Measurements from ENCODE around the gene PCDHB16.
"Not testable (repeated sequence)": the region's sequence is repeated elsewhere in the genome, so short reads cannot be mapped to it uniquely, and the experiment has no call there.

Gene PCDHB16

DNA sequence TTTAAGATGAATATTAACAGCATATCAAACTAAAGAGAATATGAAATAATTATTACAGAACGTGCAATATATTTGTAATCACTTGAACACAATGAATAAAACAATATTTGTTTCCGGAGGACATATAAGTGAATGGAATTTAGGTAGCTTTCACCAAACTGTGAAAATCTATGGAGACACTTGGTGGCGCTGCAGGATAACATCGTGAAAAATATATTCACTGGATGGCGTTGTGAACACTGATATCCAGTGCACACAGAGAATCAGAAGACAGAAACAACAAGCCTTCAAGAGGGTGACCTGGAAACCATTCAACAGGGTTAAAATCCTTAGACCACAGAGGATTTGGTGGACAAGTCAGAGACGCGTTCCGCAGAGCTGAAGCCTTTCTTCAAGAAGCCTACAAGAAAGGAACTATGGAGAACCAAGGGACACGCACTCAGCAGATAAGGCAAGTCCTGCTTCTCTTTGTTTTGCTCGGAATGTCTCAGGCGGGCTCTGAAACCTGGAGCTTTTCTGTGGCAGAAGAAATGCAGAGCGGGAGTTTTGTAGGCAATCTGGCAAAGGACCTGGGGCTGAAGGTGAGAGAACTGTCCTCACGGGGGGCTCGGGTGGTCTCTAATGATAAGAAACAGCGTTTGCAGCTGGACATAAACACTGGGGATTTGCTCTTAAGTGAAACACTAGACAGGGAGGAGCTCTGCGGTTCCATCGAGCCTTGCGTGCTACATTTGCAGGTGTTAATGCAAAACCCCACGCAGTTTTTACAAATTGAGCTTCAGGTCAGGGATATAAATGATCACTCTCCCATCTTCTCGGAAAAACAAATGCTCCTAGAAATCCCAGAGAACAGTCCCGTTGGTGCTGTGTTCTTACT is 17.4 kb downstream of the PCDHB16 start, which contains the start of gene PCDHB11:
Gene PCDHB11, plus strand, starts transcription at position 269 of the 877 bp plus-strand sequence. Its CDS starts 148 bp downstream, at position 417.
- H3K27ac Mint-ChIP-seq, result peak within 1 kb of the TSS; percentile 20
- H3K4me3 Mint-ChIP-seq, result peak within 1 kb of the TSS; percentile 63
- H3K4me1 Mint-ChIP-seq, result no peaks in the 10 kb centered on the region
- H3K27me3 Mint-ChIP-seq (ENCODE audit: low read depth, poor library complexity), result peaks cover 4% of the 10 kb centered on the region
- H3K36me3 Mint-ChIP-seq (ENCODE audit: low read depth), result peaks cover 69% of the 10 kb centered on the region
- H3K9me3 Mint-ChIP-seq, result peaks cover 89% of the 10 kb centered on the region
- TF ChIP-seq, protein P1, sequence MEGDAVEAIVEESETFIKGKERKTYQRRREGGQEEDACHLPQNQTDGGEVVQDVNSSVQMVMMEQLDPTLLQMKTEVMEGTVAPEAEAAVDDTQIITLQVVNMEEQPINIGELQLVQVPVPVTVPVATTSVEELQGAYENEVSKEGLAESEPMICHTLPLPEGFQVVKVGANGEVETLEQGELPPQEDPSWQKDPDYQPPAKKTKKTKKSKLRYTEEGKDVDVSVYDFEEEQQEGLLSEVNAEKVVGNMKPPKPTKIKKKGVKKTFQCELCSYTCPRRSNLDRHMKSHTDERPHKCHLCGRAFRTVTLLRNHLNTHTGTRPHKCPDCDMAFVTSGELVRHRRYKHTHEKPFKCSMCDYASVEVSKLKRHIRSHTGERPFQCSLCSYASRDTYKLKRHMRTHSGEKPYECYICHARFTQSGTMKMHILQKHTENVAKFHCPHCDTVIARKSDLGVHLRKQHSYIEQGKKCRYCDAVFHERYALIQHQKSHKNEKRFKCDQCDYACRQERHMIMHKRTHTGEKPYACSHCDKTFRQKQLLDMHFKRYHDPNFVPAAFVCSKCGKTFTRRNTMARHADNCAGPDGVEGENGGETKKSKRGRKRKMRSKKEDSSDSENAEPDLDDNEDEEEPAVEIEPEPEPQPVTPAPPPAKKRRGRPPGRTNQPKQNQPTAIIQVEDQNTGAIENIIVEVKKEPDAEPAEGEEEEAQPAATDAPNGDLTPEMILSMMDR (IDR thresholded peaks at IDR 0.05), result peak; percentile 11
- peak; percentile 16 for DNase-seq

- H3K36me3 Mint-ChIP-seq (ENCODE audit: low read depth), result peaks cover 73% of the 10 kb centered on the region
- H3K27ac Mint-ChIP-seq; H3K27me3 Mint-ChIP-seq (ENCODE audit: low read depth, poor library complexity); DNase-seq; H3K4me3 Mint-ChIP-seq; H3K4me1 Mint-ChIP-seq: not testable (repeated sequence)
- H3K9me3 Mint-ChIP-seq, result peaks cover 86% of the 10 kb centered on the region
Observed at GRCh38 chr5:141201126-141201525, 18.9 kb downstream of the PCDHB16 start.

GRCh38 chr5:141201646-141202045 is 19.5 kb downstream of the PCDHB16 start:
- peaks cover 68% of the 10 kb centered on the region for H3K36me3 Mint-ChIP-seq (ENCODE audit: low read depth)
- H3K27ac Mint-ChIP-seq; H3K4me1 Mint-ChIP-seq; H3K27me3 Mint-ChIP-seq (ENCODE audit: low read depth, poor library complexity); H3K4me3 Mint-ChIP-seq; DNase-seq: not testable (repeated sequence)
- H3K9me3 Mint-ChIP-seq, result peaks cover 84% of the 10 kb centered on the region

DNA sequence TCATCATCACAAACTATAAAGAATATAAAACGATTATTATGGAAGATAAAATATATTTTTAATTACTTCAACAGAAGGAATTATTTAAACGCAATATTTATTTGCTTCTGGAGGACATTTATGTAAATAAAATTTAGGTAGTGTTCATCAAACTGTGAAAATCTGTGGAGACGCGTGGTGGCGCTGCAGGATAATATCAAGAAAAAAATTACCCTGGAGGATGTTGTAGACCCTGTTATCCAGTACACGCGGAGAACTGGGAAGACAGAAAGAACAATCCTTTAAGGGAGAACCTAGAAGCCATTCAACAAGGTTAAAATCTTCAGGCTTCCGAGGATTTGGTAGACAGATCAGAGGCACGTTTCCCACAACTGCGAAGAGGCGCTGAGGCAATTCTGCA is 26.3 kb downstream of the PCDHB16 start, which contains the start of gene PCDHB12:
Gene PCDHB12, plus strand, starts transcription at position 242 of the 400 bp plus-strand sequence. CDS start 189 bp downstream, outside the sequence.
- Mint-ChIP-seq H3K4me1 (no peaks in the 10 kb centered on the region), H3K36me3 (ENCODE audit: low read depth) (peaks cover 65% of the 10 kb centered on the region), H3K4me3 (peak within 1 kb of the TSS; percentile 69), H3K9me3 (peaks cover 78% of the 10 kb centered on the region), H3K27me3 (ENCODE audit: low read depth, poor library complexity) (peaks cover 6% of the 10 kb centered on the region), H3K27ac (no peak within 1 kb of the TSS)
- no peak for DNase-seq
- TF ChIP-seq, protein P1 (IDR thresholded peaks at IDR 0.05), result no peak

DNA sequence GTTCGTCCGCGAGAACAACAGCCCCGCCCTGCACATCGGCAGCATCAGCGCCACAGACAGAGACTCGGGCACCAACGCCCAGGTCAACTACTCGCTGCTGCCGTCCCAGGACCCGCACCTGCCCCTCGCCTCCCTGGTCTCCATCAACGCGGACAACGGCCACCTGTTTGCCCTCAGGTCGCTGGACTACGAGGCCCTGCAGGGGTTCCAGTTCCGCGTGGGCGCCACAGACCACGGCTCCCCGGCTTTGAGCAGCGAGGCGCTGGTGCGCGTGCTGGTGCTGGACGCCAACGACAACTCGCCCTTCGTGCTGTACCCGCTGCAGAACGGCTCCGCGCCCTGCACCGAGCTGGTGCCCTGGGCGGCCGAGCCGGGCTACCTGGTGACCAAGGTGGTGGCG is 28.1 kb downstream of the PCDHB16 start:
- H3K27ac Mint-ChIP-seq; H3K27me3 Mint-ChIP-seq (ENCODE audit: low read depth, poor library complexity); DNase-seq; H3K4me1 Mint-ChIP-seq; H3K4me3 Mint-ChIP-seq: not testable (repeated sequence)
- Mint-ChIP-seq H3K9me3 (peaks cover 80% of the 10 kb centered on the region), H3K36me3 (ENCODE audit: low read depth) (peaks cover 65% of the 10 kb centered on the region)

- DNase-seq; H3K4me1 Mint-ChIP-seq; H3K27ac Mint-ChIP-seq; H3K4me3 Mint-ChIP-seq; H3K27me3 Mint-ChIP-seq (ENCODE audit: low read depth, poor library complexity): not testable (repeated sequence)
- Mint-ChIP-seq H3K9me3 (peaks cover 80% of the 10 kb centered on the region), H3K36me3 (ENCODE audit: low read depth) (peaks cover 61% of the 10 kb centered on the region)
Observed at GRCh38 chr5:141210849-141211248, 28.7 kb downstream of the PCDHB16 start.

DNA sequence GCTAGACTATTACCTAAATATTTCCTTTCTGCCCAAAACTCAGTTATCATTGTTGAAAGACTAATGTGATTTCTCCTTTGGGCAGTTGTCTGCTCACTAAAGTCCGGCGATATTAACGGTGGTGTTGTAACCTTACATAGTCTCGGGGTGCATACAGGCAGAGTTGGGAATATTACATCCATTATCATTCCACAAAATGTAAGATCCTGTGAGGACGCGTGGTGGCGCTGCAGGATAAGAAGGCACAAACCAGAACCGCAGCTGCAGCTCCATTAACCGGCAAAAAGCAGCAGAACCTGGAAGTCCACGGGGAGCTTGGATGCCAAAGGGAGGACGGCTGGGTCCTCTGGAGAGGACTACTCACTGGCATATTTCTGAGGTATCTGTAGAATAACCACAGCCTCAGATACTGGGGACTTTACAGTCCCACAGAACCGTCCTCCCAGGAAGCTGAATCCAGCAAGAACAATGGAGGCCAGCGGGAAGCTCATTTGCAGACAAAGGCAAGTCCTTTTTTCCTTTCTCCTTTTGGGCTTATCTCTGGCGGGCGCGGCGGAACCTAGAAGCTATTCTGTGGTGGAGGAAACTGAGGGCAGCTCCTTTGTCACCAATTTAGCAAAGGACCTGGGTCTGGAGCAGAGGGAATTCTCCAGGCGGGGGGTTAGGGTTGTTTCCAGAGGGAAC is 31.6 kb downstream of the PCDHB16 start, which contains the start of gene PCDHB13:
Gene PCDHB13, plus strand, starts transcription at position 264 of the 684 bp plus-strand sequence. Its CDS starts 205 bp downstream, at position 469.
- not testable (repeated sequence) for H3K27me3 Mint-ChIP-seq (ENCODE audit: low read depth, poor library complexity); H3K27ac Mint-ChIP-seq; H3K4me1 Mint-ChIP-seq
- TF ChIP-seq, protein P1 (IDR thresholded peaks at IDR 0.05), result peak; percentile 9
- peak; percentile 36 for DNase-seq
- H3K9me3 Mint-ChIP-seq, result peaks cover 87% of the 10 kb centered on the region
- peaks cover 73% of the 10 kb centered on the region for H3K36me3 Mint-ChIP-seq (ENCODE audit: low read depth)
- H3K4me3 Mint-ChIP-seq, result peak within 1 kb of the TSS; percentile 52

GRCh38 chr5:141214583-141214982 is 32.4 kb downstream of the PCDHB16 start:
- H3K4me3 Mint-ChIP-seq; H3K27me3 Mint-ChIP-seq (ENCODE audit: low read depth, poor library complexity); H3K4me1 Mint-ChIP-seq; H3K27ac Mint-ChIP-seq; DNase-seq: not testable (repeated sequence)
- Mint-ChIP-seq H3K36me3 (ENCODE audit: low read depth) (peaks cover 72% of the 10 kb centered on the region), H3K9me3 (peaks cover 84% of the 10 kb centered on the region)

- Mint-ChIP-seq H3K36me3 (ENCODE audit: low read depth) (peaks cover 73% of the 10 kb centered on the region), H3K9me3 (peaks cover 86% of the 10 kb centered on the region)
- H3K27me3 Mint-ChIP-seq (ENCODE audit: low read depth, poor library complexity); H3K27ac Mint-ChIP-seq; H3K4me3 Mint-ChIP-seq; H3K4me1 Mint-ChIP-seq; DNase-seq: not testable (repeated sequence)
Observed at GRCh38 chr5:141215504-141215903, 33.3 kb downstream of the PCDHB16 start.

DNA sequence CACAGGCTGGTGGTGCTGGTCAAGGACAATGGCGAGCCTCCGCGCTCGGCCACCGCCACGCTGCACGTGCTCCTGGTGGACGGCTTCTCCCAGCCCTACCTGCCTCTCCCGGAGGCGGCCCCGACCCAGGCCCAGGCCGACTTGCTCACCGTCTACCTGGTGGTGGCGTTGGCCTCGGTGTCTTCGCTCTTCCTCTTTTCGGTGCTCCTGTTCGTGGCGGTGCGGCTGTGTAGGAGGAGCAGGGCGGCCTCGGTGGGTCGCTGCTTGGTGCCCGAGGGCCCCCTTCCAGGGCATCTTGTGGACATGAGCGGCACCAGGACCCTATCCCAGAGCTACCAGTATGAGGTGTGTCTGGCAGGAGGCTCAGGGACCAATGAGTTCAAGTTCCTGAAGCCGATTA is 33.8 kb downstream of the PCDHB16 start:
- H3K36me3 Mint-ChIP-seq (ENCODE audit: low read depth), result peaks cover 70% of the 10 kb centered on the region
- not testable (repeated sequence) for H3K27ac Mint-ChIP-seq; H3K4me3 Mint-ChIP-seq; DNase-seq; H3K27me3 Mint-ChIP-seq (ENCODE audit: low read depth, poor library complexity); H3K4me1 Mint-ChIP-seq
- H3K9me3 Mint-ChIP-seq, result peaks cover 83% of the 10 kb centered on the region
